HG03060 (cell line): Measurements from ENCODE around the gene THAP2.
"Not testable (repeated sequence)": the region's sequence is repeated elsewhere in the genome, so short reads cannot be mapped to it uniquely, and the experiment has no call there.

Experiments used
- ATAC-seq: cut with Tn5 transposase; IDR thresholded peaks from one replicate; pipeline ENCODE4 v1.9.1; 2021; ENCODE audit warnings: low read depth, moderate number of reproducible peaks; ENCODE audit not compliant: unreplicated experiment

Gene THAP2

GRCh38 chr12:71661977-71662530 is 2.0 kb upstream of the THAP2 start:
- no peak for ATAC-seq

GRCh38 chr12:71662849-71663560 is 1.1 kb upstream of the THAP2 start:
- ATAC-seq, result peak; percentile 16

GRCh38 chr12:71664411-71665089 is 449 bp downstream of the THAP2 start:
- no peak for ATAC-seq

- no peak for ATAC-seq
Measured at GRCh38 chr12:71665090-71665463, 976 bp downstream of the THAP2 start.

GRCh38 chr12:71666259-71666658 is 2.2 kb downstream of the THAP2 start:
- ATAC-seq, result no peak

- ATAC-seq, result no peak
Measured at GRCh38 chr12:71671311-71671710, 7.2 kb downstream of the THAP2 start.

GRCh38 chr12:71671816-71672215 is 7.7 kb downstream of the THAP2 start:
- ATAC-seq, result no peak

- ATAC-seq, result no peak
Measured at GRCh38 chr12:71682466-71682865, 18.4 kb downstream of the THAP2 start.

- no peak for ATAC-seq
Measured at GRCh38 chr12:71683633-71684032, 19.5 kb downstream of the THAP2 start.

- no peak for ATAC-seq
Measured at GRCh38 chr12:71684081-71684480, 20.0 kb downstream of the THAP2 start.

- no peak for ATAC-seq
Measured at GRCh38 chr12:71685312-71685906, 21.3 kb downstream of the THAP2 start.

GRCh38 chr12:71685914-71686657 is 22.0 kb downstream of the THAP2 start, which contains the start of gene TMEM19:
TMEM19 (plus strand) TSS chr12:71686082; CDS start chr12:71686681, 599 bp downstream.
- ATAC-seq, result peak; percentile 52

- no peak for ATAC-seq
Measured at GRCh38 chr12:71686658-71687025, 22.5 kb downstream of the THAP2 start.

GRCh38 chr12:71687172-71687571 is 23.1 kb downstream of the THAP2 start:
- ATAC-seq, result not testable (repeated sequence)

GRCh38 chr12:71688961-71689570 is 25.0 kb downstream of the THAP2 start:
- ATAC-seq, result no peak

- ATAC-seq, result no peak
Measured at GRCh38 chr12:71691504-71692129, 27.5 kb downstream of the THAP2 start.

GRCh38 chr12:71693126-71693525 is 29.0 kb downstream of the THAP2 start:
- no peak for ATAC-seq

- peak; percentile 2 for ATAC-seq
Measured at GRCh38 chr12:71693651-71694050, 29.6 kb downstream of the THAP2 start.

- ATAC-seq, result peak; percentile 91
Measured at GRCh38 chr12:71694099-71694820, 30.2 kb downstream of the THAP2 start.
